CD14-positive monocyte (primary cell): ENCODE data around the gene KCNK3. TPM values are rescaled to one million over a fixed set of nuclear protein-coding genes. Genes with fewer than 3 reads are reported as not detected.

Experiments used
- DNase-seq, 3 donors: peaks; one replicate each; pipeline ENCODE4 v3.0.0-alpha.2; 2011 to 2022
- H2AFZ ChIP-seq: 2 replicates; pipeline ENCODE4 v1.6.0; 2012; ENCODE audit warnings: mild to moderate bottlenecking, low read depth, low read length, inconsistent platforms; ENCODE audit not compliant: insufficient read depth, poor library complexity, severe bottlenecking
- H3K27ac ChIP-seq, 2 donors: 1 replicate in 1 of 2; 2 replicates in 1 of 2; pipeline ENCODE4 v1.5.1; 2012 to 2013; ENCODE audit warnings: low read length in 2 of 2, control low read depth in 1 of 2, inconsistent platforms in 1 of 2, low read depth in 1 of 2, mild to moderate bottlenecking in 1 of 2
- H3K27me3 ChIP-seq, 2 donors: one replicate each; pipeline versions ENCODE4 v1.6.0 to v1.6.1; 2011 to 2013; ENCODE audit warnings: low read length in 2 of 2; ENCODE audit not compliant: control insufficient read depth in 2 of 2, insufficient read depth in 2 of 2
- H3K36me3 ChIP-seq, 2 donors: replicated peaks in 1 of 2; 1 replicate in 1 of 2; 2 replicates in 1 of 2; pipeline versions ENCODE4 v1.5.1 to v1.6.1; 2012 to 2013; ENCODE audit warnings: low read length in 2 of 2, control low read depth in 1 of 2, inconsistent platforms in 1 of 2, mild to moderate bottlenecking in 1 of 2; ENCODE audit not compliant: insufficient read depth in 2 of 2, control insufficient read depth in 1 of 2
- H3K4me1 ChIP-seq, 2 donors: 1 replicate in 1 of 2; 2 replicates in 1 of 2; pipeline versions ENCODE4 v1.5.1 to v1.6.1; 2012 to 2013; ENCODE audit warnings: low read length in 2 of 2, control low read depth in 1 of 2, inconsistent platforms in 1 of 2, mild to moderate bottlenecking in 1 of 2, moderate library complexity in 1 of 2; ENCODE audit not compliant: insufficient read depth in 2 of 2, control insufficient read depth in 1 of 2
- H3K4me2 ChIP-seq: replicated peaks from 2 replicates; pipeline ENCODE3; 2012; ENCODE audit warnings: low read length, moderate library complexity, mild to moderate bottlenecking; ENCODE audit not compliant: poor library complexity, severe bottlenecking; ENCODE audit errors: extremely low read depth
- H3K4me3 ChIP-seq, 3 experiments: fragments of 200-600 bp in 1 of 3; sonication (generic) in 1 of 3; replicated peaks in 1 of 3; 1 replicate in 2 of 3; 2 replicates in 1 of 3; pipeline ENCODE4 v1.5.1; 2011 to 2013; ENCODE audit warnings: low read length in 3 of 3, mild to moderate bottlenecking in 3 of 3, control low read depth in 2 of 3, low read depth in 2 of 3, inconsistent platforms in 1 of 3, moderate library complexity in 1 of 3
- H3K79me2 ChIP-seq: 2 replicates; pipeline ENCODE4 v1.6.0; 2012; ENCODE audit warnings: mild to moderate bottlenecking, control low read depth, inconsistent platforms, low read length, moderate library complexity; ENCODE audit not compliant: insufficient read depth
- H3K9ac ChIP-seq: 2 replicates; pipeline ENCODE4 v1.6.0; 2017; ENCODE audit warnings: low read length, mild to moderate bottlenecking; ENCODE audit not compliant: insufficient read depth, poor library complexity, severe bottlenecking
- H3K9me3 ChIP-seq, 2 donors: replicated peaks in 1 of 2; 1 replicate in 1 of 2; 2 replicates in 1 of 2; pipeline versions ENCODE4 v1.5.1 to v1.6.1; 2012 to 2013; ENCODE audit warnings: low read length in 2 of 2, control low read depth in 1 of 2; ENCODE audit not compliant: control insufficient read depth in 1 of 2, insufficient read depth in 1 of 2
- H4K20me1 ChIP-seq: 2 replicates; pipeline ENCODE4 v1.6.0; 2012; ENCODE audit warnings: mild to moderate bottlenecking, low read length, control low read depth, moderate library complexity; ENCODE audit not compliant: insufficient read depth
- H3K27ac Mint-ChIP-seq, 7 donors: one replicate each; pipeline ENCODE4 v1.8.0; 2020; ENCODE audit warnings: mild to moderate bottlenecking in 7 of 7, mixed read lengths in 7 of 7, moderate library complexity in 6 of 7, inconsistent platforms in 2 of 7
- H3K27me3 Mint-ChIP-seq, 3 donors: one replicate each; pipeline ENCODE4 v1.8.0; 2021 to 2022; ENCODE audit warnings: low read depth in 3 of 3, mild to moderate bottlenecking in 3 of 3, mixed read lengths in 3 of 3, moderate library complexity in 3 of 3, inconsistent platforms in 1 of 3
- H3K36me3 Mint-ChIP-seq, 2 donors: one replicate each; pipeline ENCODE4 v1.8.0; 2020; ENCODE audit warnings: mixed read lengths in 2 of 2, inconsistent platforms in 1 of 2, mild to moderate bottlenecking in 1 of 2
- H3K4me1 Mint-ChIP-seq: one replicate; pipeline ENCODE4 v1.8.0; 2020; ENCODE audit warnings: mild to moderate bottlenecking, mixed read lengths
- H3K4me3 Mint-ChIP-seq, 2 donors: one replicate each; pipeline ENCODE4 v1.8.0; 2020; ENCODE audit warnings: mild to moderate bottlenecking in 2 of 2, mixed read lengths in 2 of 2, moderate library complexity in 1 of 2
- H3K9me3 Mint-ChIP-seq, 7 donors: one replicate each; pipeline ENCODE4 v1.8.0; 2020 to 2022; ENCODE audit warnings: mixed read lengths in 7 of 7, mild to moderate bottlenecking in 6 of 7, moderate library complexity in 6 of 7, inconsistent platforms in 2 of 7
- CTCF ChIP-seq: fragments of 200-600 bp; IDR thresholded peaks from one replicate; pipeline ENCODE4 v1.8.0; 2022; ENCODE audit warnings: antibody characterized with exemption, mild to moderate bottlenecking
- WGBS: methylation state at CpG from one replicate; pipeline ENCODE4 v1.1.5; 2013; ENCODE audit warnings: missing lambda C conversion rate; ENCODE audit not compliant: insufficient coverage; 5-methylcytosine and 5-hydroxymethylcytosine counted together
- intact Hi-C, 2 donors: fragments of 100-400 bp; cut with micrococcal nuclease; formaldehyde crosslinking; loops; one replicate each; pipeline versions ENCODE4 v1.15.0 to v1.15.1; 2023
- polyA plus RNA-seq, 3 donors: library from polyadenylated mRNA; depleted of rRNA in 1 of 3; unstranded in 2 of 3; stranded (reverse) in 1 of 3; fragments of 300-500 nt in 2 of 3; fragments of >200 nt in 1 of 3; fragmentation: Illumina TruSeq in 2 of 3; gene quantifications; 1 replicate in 2 of 3; 2 replicates in 1 of 3; pipeline ENCODE4 v1.2.3, GENCODE V29; 2012 to 2021

The KCNK3 gene
- polyA plus RNA-seq, 3 donors = not detected

GRCh38 chr2:26720322-26721114, 28.0 kb downstream of the KCNK3 start:
- Histone ChIP-seq H3K4me1 (no peaks in the 10 kb centered on the region), H4K20me1 (no peaks in the 10 kb centered on the region), H3K27me3 (no peaks in the 10 kb centered on the region), H2AFZ (no peak overlapping the region), H3K4me2 (no peak overlapping the region), H3K36me3 (no peaks in the 10 kb centered on the region), H3K9me3 (no peaks in the 10 kb centered on the region), H3K9ac (no peak overlapping the region), H3K27ac (no peak overlapping the region), H3K79me2 (no peaks in the 10 kb centered on the region), H3K4me3 (no peak overlapping the region)
- H3K4me3 Mint-ChIP-seq = no peak overlapping the region
- peaks cover 0 to 1% (median 0%) of the 10 kb centered on the region in 7 donors for H3K9me3 Mint-ChIP-seq
- peaks cover 0 to 6% (median 4%) of the 10 kb centered on the region in 3 donors for H3K27me3 Mint-ChIP-seq
- intact Hi-C loops = no loop called here
- no peak for TF ChIP-seq CTCF
- no peaks in the 10 kb centered on the region for H3K36me3 Mint-ChIP-seq
- no peaks in the 10 kb centered on the region for H3K4me1 Mint-ChIP-seq
- no peak for DNase-seq
- WGBS = 100% methylated on average over 2 of the region's 7 CpGs
- H3K27ac Mint-ChIP-seq = no peak overlapping the region

- no peaks in the 10 kb centered on the region for H3K9me3 ChIP-seq
- no peak overlapping the region for H3K4me2 ChIP-seq
- peaks cover 0 to 1% (median 0%) of the 10 kb centered on the region in 7 donors for H3K9me3 Mint-ChIP-seq
- no peaks in the 10 kb centered on the region for H3K27me3 ChIP-seq
- no peak for TF ChIP-seq CTCF
- H3K4me1 Mint-ChIP-seq = no peaks in the 10 kb centered on the region
- H3K36me3 ChIP-seq = no peaks in the 10 kb centered on the region
- no peak overlapping the region for H3K9ac ChIP-seq
- H3K27ac Mint-ChIP-seq = no peak overlapping the region
- H3K27me3 Mint-ChIP-seq = peaks cover 0 to 8% (median 4%) of the 10 kb centered on the region in 3 donors
- H3K36me3 Mint-ChIP-seq = no peaks in the 10 kb centered on the region
- H4K20me1 ChIP-seq = no peaks in the 10 kb centered on the region
- H3K4me3 Mint-ChIP-seq = no peak overlapping the region
- intact Hi-C loops = no loop called here
- H3K4me3 ChIP-seq = no peak overlapping the region
- H3K79me2 ChIP-seq = no peaks in the 10 kb centered on the region
- DNase-seq = no peak
- 83% methylated on average over 9 of the region's 12 CpGs for WGBS
- no peaks in the 10 kb centered on the region for H3K4me1 ChIP-seq
- H3K27ac ChIP-seq = no peak overlapping the region
- H2AFZ ChIP-seq = no peak overlapping the region
Measured at GRCh38 chr2:26721115-26722032, 28.9 kb downstream of the KCNK3 start.
